Neural cell (in vitro differentiated cells): Measurements from ENCODE around the gene C1QC. TPM values are rescaled to one million over a fixed set of nuclear protein-coding genes. Genes with fewer than 3 reads are reported as not detected.

Source experiments
- H2AFZ ChIP-seq: fragments of 200-600, 300-800 bp; sonication (generic), shearing (Covaris generic); 2 replicates; pipeline ENCODE4 v1.6.0; 2014; ENCODE audit warnings: low read depth, mild to moderate bottlenecking, antibody characterized with exemption, low read length, moderate library complexity
- H3F3A ChIP-seq: fragments of 200-600 bp; shearing (Covaris generic); 2 replicates; pipeline ENCODE4 v1.6.1; 2016; ENCODE audit warnings: mild to moderate bottlenecking, moderate library complexity, mixed read lengths, antibody characterized with exemption, low read length; ENCODE audit not compliant: insufficient read depth, poor library complexity, severe bottlenecking
- H3K27ac ChIP-seq: fragments of 200-600, 300-800 bp; sonication (generic), shearing (Covaris generic); 2 replicates; pipeline ENCODE4 v1.5.1; 2014; ENCODE audit warnings: mild to moderate bottlenecking, low read length, moderate library complexity
- H3K27me3 ChIP-seq: fragments of 300-800, 200-600 bp; sonication (generic), shearing (Covaris generic); 2 replicates; pipeline ENCODE4 v1.6.0; 2014; ENCODE audit warnings: mild to moderate bottlenecking, low read depth, low read length, moderate library complexity; ENCODE audit not compliant: insufficient read depth
- H3K36me3 ChIP-seq: fragments of 300-800, 200-600 bp; sonication (generic), shearing (Covaris generic); 2 replicates; pipeline ENCODE4 v1.5.1; 2014; ENCODE audit warnings: mild to moderate bottlenecking, antibody characterized with exemption, low read length, moderate library complexity; ENCODE audit not compliant: insufficient read depth
- H3K4me2 ChIP-seq: fragments of 300-800, 200-600 bp; sonication (generic), shearing (Covaris generic); 2 replicates; pipeline ENCODE4 v1.6.0; 2014; ENCODE audit warnings: mild to moderate bottlenecking, low read length
- H3K4me3 ChIP-seq: fragments of 300-800, 200-600 bp; sonication (generic), shearing (Covaris generic); 2 replicates; pipeline ENCODE4 v1.5.1; 2014; ENCODE audit warnings: mild to moderate bottlenecking, low read length, moderate library complexity
- H3K79me2 ChIP-seq: fragments of 200-600 bp; shearing (Covaris generic); replicated peaks from 2 replicates; pipeline ENCODE4 v1.6.0; 2014; ENCODE audit warnings: mild to moderate bottlenecking, low read length, moderate library complexity; ENCODE audit not compliant: insufficient read depth
- H3K9ac ChIP-seq: fragments of 300-800, 200-600 bp; sonication (generic), shearing (Covaris generic); 2 replicates; pipeline ENCODE4 v1.6.1; 2016; ENCODE audit warnings: mild to moderate bottlenecking, low read length, mixed read lengths
- H3K9me2 ChIP-seq: fragments of 200-600 bp; shearing (Covaris generic); 2 replicates; pipeline ENCODE4 v1.6.1; 2016; ENCODE audit warnings: mild to moderate bottlenecking, low read length, mixed read lengths; ENCODE audit not compliant: insufficient read depth
- H3K9me3 ChIP-seq: fragments of 200-600, 300-800 bp; sonication (generic), shearing (Covaris generic); 2 replicates; pipeline ENCODE4 v1.6.1; 2016; ENCODE audit warnings: mild to moderate bottlenecking, mixed run types, low read length, moderate library complexity, mixed read lengths
- H4K20me1 ChIP-seq: fragments of 200-600 bp; shearing (Covaris generic); 2 replicates; pipeline ENCODE4 v1.6.1; 2016; ENCODE audit warnings: mild to moderate bottlenecking, mixed run types; ENCODE audit not compliant: insufficient read depth
- CTCF ChIP-seq: fragments of 450-650 bp; IDR thresholded peaks from 2 replicates; pipeline ENCODE4 v1.5.1; 2014; ENCODE audit warnings: antibody characterized with exemption, mild to moderate bottlenecking, moderate library complexity; ENCODE audit not compliant: poor library complexity, severe bottlenecking
- EP300 ChIP-seq: fragments of 450-650 bp; conservative IDR thresholded peaks from 2 replicates; pipeline ENCODE4 v1.6.1; 2014; ENCODE audit warnings: antibody characterized with exemption, mild to moderate bottlenecking, moderate library complexity; ENCODE audit not compliant: poor library complexity, severe bottlenecking
- EZH2 ChIP-seq: fragments of 200-600, 300-800 bp; shearing (Covaris generic), sonication (generic); IDR thresholded peaks from 2 replicates; pipeline ENCODE4 v1.6.1; 2014; ENCODE audit warnings: antibody characterized with exemption, low read length, borderline replicate concordance, mild to moderate bottlenecking; ENCODE audit not compliant: insufficient read depth, poor library complexity, severe bottlenecking
- MXI1 ChIP-seq: fragments of 450-650 bp; conservative IDR thresholded peaks from 2 replicates; pipeline ENCODE4 v1.6.1; 2014; ENCODE audit warnings: antibody characterized with exemption, mild to moderate bottlenecking; ENCODE audit not compliant: poor library complexity, severe bottlenecking
- POLR2AphosphoS5 ChIP-seq: IDR thresholded peaks from 2 replicates; pipeline ENCODE4 v1.6.1; 2012
- RAD21 ChIP-seq: fragments of 450-650 bp; conservative IDR thresholded peaks from 2 replicates; pipeline ENCODE4 v1.6.1; 2014; ENCODE audit warnings: antibody characterized with exemption, mild to moderate bottlenecking, moderate library complexity
- REST ChIP-seq: IDR thresholded peaks from 2 replicates; pipeline ENCODE4 v1.6.1; 2012; ENCODE audit warnings: borderline replicate concordance
- SMC3 ChIP-seq: fragments of 450-650 bp; conservative IDR thresholded peaks from 2 replicates; pipeline ENCODE4 v1.6.1; 2014; ENCODE audit warnings: antibody characterized with exemption, mild to moderate bottlenecking, moderate library complexity; ENCODE audit not compliant: poor library complexity
- TAF1 ChIP-seq: IDR thresholded peaks from 2 replicates; pipeline ENCODE4 v1.6.1; 2012; ENCODE audit warnings: low read depth
- polyA plus RNA-seq: library from polyadenylated mRNA; depleted of rRNA; stranded (reverse); fragments of >200 nt; gene quantifications from 2 replicates; pipeline ENCODE4 v1.2.3, GENCODE V29; 2014

Gene C1QC
- polyA plus RNA-seq, 1 donor from 2014 or later, result not detected

GRCh38 chr1:22671999-22672398 is 28.6 kb downstream of the C1QC start:
- TF ChIP-seq CTCF (no peak), SMC3 (no peak)
- Histone ChIP-seq H3K9me2 (no peaks in the 10 kb centered on the region), H3K4me3 (no peak overlapping the region), H3K27me3 (no peaks in the 10 kb centered on the region), H3K4me2 (no peak overlapping the region), H3K9me3 (no peaks in the 10 kb centered on the region), H2AFZ (no peak overlapping the region), H3K9ac (no peak overlapping the region), H3F3A (no peaks in the 10 kb centered on the region), H3K79me2 (no peaks in the 10 kb centered on the region), H3K36me3 (no peaks in the 10 kb centered on the region), H3K27ac (no peak overlapping the region), H4K20me1 (no peaks in the 10 kb centered on the region)

- H3K9me2 ChIP-seq, result no peaks in the 10 kb centered on the region
- H3K27me3 ChIP-seq, result no peaks in the 10 kb centered on the region
- peak overlapping the region; percentile 66 for H3K27ac ChIP-seq
- H2AFZ ChIP-seq, result peak overlapping the region; percentile 31
- no peaks in the 10 kb centered on the region for H3K9me3 ChIP-seq
- TF ChIP-seq RAD21 (peak; percentile 83), CTCF (peak; percentile 85), EZH2 (no peak), EP300 (no peak), SMC3 (peak; percentile 86), REST (peak; percentile 20), POLR2AphosphoS5 (no peak), MXI1 (no peak), TAF1 (no peak)
- H3K4me2 ChIP-seq, result no peak overlapping the region
- H3K79me2 ChIP-seq, result no peaks in the 10 kb centered on the region
- H3F3A ChIP-seq, result no peaks in the 10 kb centered on the region
- H3K36me3 ChIP-seq, result no peaks in the 10 kb centered on the region
- no peaks in the 10 kb centered on the region for H4K20me1 ChIP-seq
- H3K4me3 ChIP-seq, result peak overlapping the region; percentile 38
- H3K9ac ChIP-seq, result peak overlapping the region; percentile 45
These were observed 30.3 kb downstream of the C1QC start for GRCh38 chr1:22673486-22674409.
